Measurements from ENCODE around the gene GRN. TPM values are rescaled to one million over a fixed set of nuclear protein-coding genes. Genes with fewer than 3 reads are reported as not detected.

The GRN gene
- total RNA-seq, 3 donors from 2014 or later: 282 to 500 (median 411) TPM

GRCh38 chr17:44351961-44352827 is 7.1 kb downstream of the GRN start:
- no peak for TF ChIP-seq CTCF (IDR thresholded peaks at IDR 0.05)
- H3K4me3 ChIP-seq: no peak overlapping the region
- no peak for ATAC-seq

GRCh38 chr17:44352828-44353671 is 7.9 kb downstream of the GRN start:
- DNase-seq (no peak), ATAC-seq (no peak)
- intact Hi-C loops (cut with DNase I, micrococcal nuclease): no loop called here
- no peak overlapping the region for H3K4me3 ChIP-seq
- no peaks in the 10 kb centered on the region for H3K9me3 ChIP-seq
- TF ChIP-seq CTCF (IDR thresholded peaks at IDR 0.05): no peak
- peaks cover 9% of the 10 kb centered on the region for H3K36me3 ChIP-seq (ENCODE audit: low read depth)
- no peaks in the 10 kb centered on the region for H3K4me1 ChIP-seq (ENCODE audit: low read depth)

More at GRCh38 chr17:44351961-44352827, 7.1 kb downstream of the GRN start:
- Histone ChIP-seq H3K9me3 (no peaks in the 10 kb centered on the region), H3K4me1 (ENCODE audit: low read depth) (peaks cover 5% of the 10 kb centered on the region), H3K36me3 (ENCODE audit: low read depth) (peaks cover 9% of the 10 kb centered on the region)
- peak in 1 of 3 donors; percentile 54 for DNase-seq
- intact Hi-C loops (cut with DNase I, micrococcal nuclease): no loop called here

GRCh38 chr17:44353672-44354331 is 8.7 kb downstream of the GRN start:
- H3K4me1 ChIP-seq (ENCODE audit: low read depth): no peaks in the 10 kb centered on the region
- DNase-seq (peak in 2 of 3 donors; percentile 52 to 54), ATAC-seq (peak; percentile 22)
- H3K4me3 ChIP-seq: no peak overlapping the region
- H3K9me3 ChIP-seq: no peaks in the 10 kb centered on the region
- intact Hi-C loops (cut with DNase I, micrococcal nuclease): no loop called here
- no peak for TF ChIP-seq CTCF (IDR thresholded peaks at IDR 0.05)
- H3K36me3 ChIP-seq (ENCODE audit: low read depth): peaks cover 9% of the 10 kb centered on the region

GRCh38 chr17:44354582-44355561 is 9.8 kb downstream of the GRN start:
- TF ChIP-seq CTCF (IDR thresholded peaks at IDR 0.05): peak; percentile 15
- ATAC-seq: peak; percentile 36
- H3K4me1 ChIP-seq (ENCODE audit: low read depth): no peaks in the 10 kb centered on the region
- intact Hi-C loops (cut with DNase I, micrococcal nuclease): no loop called here
- peaks cover 9% of the 10 kb centered on the region for H3K36me3 ChIP-seq (ENCODE audit: low read depth)
- no peaks in the 10 kb centered on the region for H3K9me3 ChIP-seq
- DNase-seq: peak; percentile 64 to 69 (median 66)
- no peak overlapping the region for H3K4me3 ChIP-seq
